Sigmoid colon (tissue), 4 donors: ENCODE data around the gene SLAMF9.

ENCODE experiments used
- EP300 ChIP-seq, 4 donors: sonication (generic); formaldehyde crosslinking; IDR thresholded peaks; one replicate each; pipeline ENCODE4 v1.6.1; 2017; ENCODE audit warnings: antibody characterized with exemption in 4 of 4
- TF ChIP-seq, protein P1 (sequence below), 4 experiments: fragments of 450-650 bp in 3 of 4; fragments of 200-600 bp in 1 of 4; IDR thresholded peaks; one replicate each; pipeline ENCODE4 v1.5.1; 2016 to 2019; ENCODE audit warnings: antibody characterized with exemption in 4 of 4, mild to moderate bottlenecking in 3 of 4, moderate library complexity in 2 of 4

DNA sequence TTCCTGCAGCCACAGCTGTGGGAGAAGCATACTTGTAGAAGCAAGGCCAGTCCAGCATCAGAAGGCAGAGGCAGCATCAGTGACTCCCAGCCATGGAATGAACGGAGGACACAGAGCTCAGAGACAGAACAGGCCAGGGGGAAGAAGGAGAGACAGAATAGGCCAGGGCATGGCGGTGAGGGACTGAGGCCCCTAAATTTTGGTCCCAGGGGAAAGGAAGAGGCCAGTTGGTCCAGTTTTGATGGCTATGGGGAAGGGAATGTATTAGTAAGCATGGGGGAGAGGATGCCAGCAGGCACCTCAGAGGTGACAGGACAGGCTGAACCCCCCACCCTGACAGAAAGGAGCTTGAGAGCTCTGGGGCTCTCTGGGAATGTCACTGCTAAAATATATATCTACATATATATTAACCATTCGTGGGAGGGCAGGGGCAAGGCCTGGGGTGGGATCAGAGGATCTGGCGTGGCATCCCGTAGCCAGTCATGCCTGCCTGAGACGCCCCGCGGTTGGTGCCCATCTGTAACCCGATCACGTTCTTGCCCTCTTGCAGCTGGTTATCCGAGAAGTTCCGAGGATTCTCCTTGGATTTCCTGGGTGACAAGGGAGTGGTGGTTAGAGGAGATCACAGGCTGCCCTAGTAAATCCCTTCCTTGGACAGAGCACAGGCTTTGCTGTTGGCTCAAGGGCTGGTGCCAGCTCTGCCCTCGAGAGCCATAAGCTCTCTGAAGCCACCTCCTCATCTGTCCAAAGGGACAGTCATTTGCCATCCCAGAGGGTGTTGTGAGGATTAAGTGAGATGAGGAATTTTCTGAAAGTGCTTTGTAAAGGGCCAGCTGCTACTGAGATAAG, 35.5 kb downstream of the SLAMF9 start:
- TF ChIP-seq, protein P1, sequence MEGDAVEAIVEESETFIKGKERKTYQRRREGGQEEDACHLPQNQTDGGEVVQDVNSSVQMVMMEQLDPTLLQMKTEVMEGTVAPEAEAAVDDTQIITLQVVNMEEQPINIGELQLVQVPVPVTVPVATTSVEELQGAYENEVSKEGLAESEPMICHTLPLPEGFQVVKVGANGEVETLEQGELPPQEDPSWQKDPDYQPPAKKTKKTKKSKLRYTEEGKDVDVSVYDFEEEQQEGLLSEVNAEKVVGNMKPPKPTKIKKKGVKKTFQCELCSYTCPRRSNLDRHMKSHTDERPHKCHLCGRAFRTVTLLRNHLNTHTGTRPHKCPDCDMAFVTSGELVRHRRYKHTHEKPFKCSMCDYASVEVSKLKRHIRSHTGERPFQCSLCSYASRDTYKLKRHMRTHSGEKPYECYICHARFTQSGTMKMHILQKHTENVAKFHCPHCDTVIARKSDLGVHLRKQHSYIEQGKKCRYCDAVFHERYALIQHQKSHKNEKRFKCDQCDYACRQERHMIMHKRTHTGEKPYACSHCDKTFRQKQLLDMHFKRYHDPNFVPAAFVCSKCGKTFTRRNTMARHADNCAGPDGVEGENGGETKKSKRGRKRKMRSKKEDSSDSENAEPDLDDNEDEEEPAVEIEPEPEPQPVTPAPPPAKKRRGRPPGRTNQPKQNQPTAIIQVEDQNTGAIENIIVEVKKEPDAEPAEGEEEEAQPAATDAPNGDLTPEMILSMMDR (IDR thresholded peaks at IDR 0.05), result no peak
- TF ChIP-seq EP300 (IDR thresholded peaks at IDR 0.05), result no peak
